Measurements from ENCODE around the gene SH3PXD2A. TPM values are rescaled to one million over a fixed set of nuclear protein-coding genes. Genes with fewer than 3 reads are reported as not detected.

Gene SH3PXD2A
- total RNA-seq, 2 donors from 2014 or later: 14.6 to 18.2 TPM

- H3K4me1 ChIP-seq: no peaks in the 10 kb centered on the region
- no peak overlapping the region for H3K27ac ChIP-seq
- H3K9me3 ChIP-seq: no peaks in the 10 kb centered on the region
- H3K36me3 ChIP-seq: no peaks in the 10 kb centered on the region
- no peak for TF ChIP-seq CTCF (IDR thresholded peaks at IDR 0.05)
- no peaks in the 10 kb centered on the region for H3K27me3 ChIP-seq
- no peak overlapping the region for H3K4me3 ChIP-seq
- no peak for DNase-seq (ENCODE audit: low spot score)
Observed at GRCh38 chr10:103709341-103709920, 145.9 kb downstream of the SH3PXD2A start.

DNA sequence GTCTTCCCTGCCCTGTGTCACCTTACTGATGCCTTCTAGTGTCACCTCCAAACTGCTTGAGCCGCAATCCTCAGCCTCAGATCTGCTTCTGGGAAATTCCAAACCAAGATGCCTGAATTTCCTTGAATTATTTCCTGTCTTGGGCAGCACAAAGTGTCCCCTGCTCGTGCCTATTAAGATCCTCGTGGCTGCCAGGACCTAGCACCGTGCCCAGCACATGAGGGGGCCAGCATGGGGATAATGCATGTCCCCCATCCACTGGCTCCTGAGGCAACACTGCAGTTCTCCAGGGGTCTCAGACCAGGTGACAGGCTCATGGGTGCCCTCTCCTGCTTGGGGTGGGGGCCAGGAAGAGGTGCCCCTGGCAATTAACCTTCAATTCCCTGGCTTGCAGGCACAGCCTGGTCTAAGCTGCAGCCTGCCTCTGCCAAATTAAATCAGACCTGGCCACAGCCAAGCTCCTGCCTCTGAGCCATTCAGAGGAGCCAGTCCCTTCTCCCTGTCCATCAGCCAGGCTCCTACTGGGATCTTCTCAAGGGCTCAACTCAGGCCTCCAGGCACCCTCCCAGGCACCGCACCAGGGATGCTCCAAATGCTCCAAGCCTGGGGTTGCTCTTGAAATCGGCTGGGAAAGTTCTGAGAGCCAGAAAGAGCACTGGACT lies 146.6 kb downstream of the SH3PXD2A start:
- no peak overlapping the region for H3K27ac ChIP-seq
- no peaks in the 10 kb centered on the region for H3K4me1 ChIP-seq
- H3K36me3 ChIP-seq: no peaks in the 10 kb centered on the region
- H3K27me3 ChIP-seq: no peaks in the 10 kb centered on the region
- no peaks in the 10 kb centered on the region for H3K9me3 ChIP-seq
- H3K4me3 ChIP-seq: no peak overlapping the region
- TF ChIP-seq CTCF (IDR thresholded peaks at IDR 0.05): no peak
- no peak for DNase-seq (ENCODE audit: low spot score)

DNA sequence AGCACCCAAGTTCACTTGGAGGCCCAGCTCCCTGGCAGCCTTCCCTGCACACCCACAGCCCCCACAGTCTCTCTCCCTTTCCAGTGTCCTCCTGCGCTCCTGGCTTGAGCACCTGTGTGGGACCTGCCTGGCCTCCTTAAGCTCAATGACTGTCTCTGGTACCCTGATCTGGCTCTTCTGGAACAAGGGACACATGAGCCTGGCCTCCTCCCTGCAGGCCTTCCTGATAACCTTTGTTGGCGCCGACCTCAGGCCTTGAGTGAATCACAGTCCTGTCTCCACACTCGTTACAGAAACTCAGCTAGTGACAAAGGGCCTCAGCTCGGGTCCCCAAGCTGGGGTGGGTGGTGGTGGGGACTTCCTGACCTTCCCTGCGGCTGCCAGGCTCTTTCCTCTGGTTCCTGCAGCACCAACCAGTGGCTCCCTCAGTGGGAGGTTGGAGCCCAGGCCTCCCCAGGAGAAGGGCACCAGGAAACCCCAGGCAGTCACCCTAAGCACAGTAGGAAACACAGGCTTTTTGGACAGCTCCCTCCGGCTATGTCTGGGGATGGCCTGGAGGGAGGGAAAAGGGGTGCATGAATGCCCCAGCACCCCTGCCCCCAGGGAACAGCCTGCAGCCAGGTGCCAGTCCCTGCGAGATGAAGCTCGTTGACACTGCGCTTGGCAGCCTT lies 147.3 kb downstream of the SH3PXD2A start:
- Histone ChIP-seq H3K36me3 (no peaks in the 10 kb centered on the region), H3K27me3 (no peaks in the 10 kb centered on the region), H3K4me1 (no peaks in the 10 kb centered on the region), H3K9me3 (no peaks in the 10 kb centered on the region), H3K27ac (no peak overlapping the region), H3K4me3 (no peak overlapping the region)
- TF ChIP-seq CTCF (IDR thresholded peaks at IDR 0.05): no peak
- no peak for DNase-seq (ENCODE audit: low spot score)

- TF ChIP-seq CTCF (IDR thresholded peaks at IDR 0.05): no peak
- Histone ChIP-seq H3K9me3 (no peaks in the 10 kb centered on the region), H3K36me3 (no peaks in the 10 kb centered on the region), H3K4me3 (no peak overlapping the region), H3K4me1 (no peaks in the 10 kb centered on the region), H3K27ac (no peak overlapping the region), H3K27me3 (no peaks in the 10 kb centered on the region)
- no peak for DNase-seq (ENCODE audit: low spot score)
Observed at GRCh38 chr10:103706762-103707161, 148.6 kb downstream of the SH3PXD2A start.

DNA sequence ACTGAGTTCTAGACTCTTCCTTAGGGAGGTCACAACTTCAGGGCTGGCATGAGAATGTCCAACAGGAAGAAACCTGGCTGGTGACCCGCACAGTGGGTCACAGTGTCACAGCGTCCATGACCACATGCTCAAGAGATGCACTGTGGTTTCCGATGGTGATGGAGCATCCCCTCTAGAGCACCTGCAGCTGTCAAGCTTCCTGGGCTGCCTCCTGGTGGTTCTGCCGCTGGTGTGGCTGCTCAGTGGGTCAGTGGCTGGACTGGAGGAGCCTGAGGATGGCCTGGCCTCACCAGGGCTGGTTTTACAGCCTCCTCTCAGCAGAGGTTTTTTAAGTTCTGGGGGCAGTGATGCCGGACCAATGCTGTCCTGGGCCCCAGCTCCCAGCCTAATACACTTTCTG lies 149.3 kb downstream of the SH3PXD2A start:
- H3K4me1 ChIP-seq: no peaks in the 10 kb centered on the region
- TF ChIP-seq CTCF (IDR thresholded peaks at IDR 0.05): no peak
- H3K9me3 ChIP-seq: no peaks in the 10 kb centered on the region
- H3K36me3 ChIP-seq: no peaks in the 10 kb centered on the region
- no peaks in the 10 kb centered on the region for H3K27me3 ChIP-seq
- H3K4me3 ChIP-seq: no peak overlapping the region
- no peak for DNase-seq (ENCODE audit: low spot score)
- H3K27ac ChIP-seq: no peak overlapping the region

Data from right atrium auricular region (tissue), 2 donors.